Measurements from ENCODE around the gene SNAP23.

- TF ChIP-seq CTCF (conservative IDR thresholded peaks at IDR 0.05) (no peak), ZFX (IDR thresholded peaks at IDR 0.05) (no peak)
These were observed 41.6 kb upstream of the SNAP23 start for GRCh38 chr15:42453826-42454225.

Measured in C4-2B (cell line).